ENCODE results near the gene DHRS1.
A peak's percentile ranks its signal among the peaks of the same experiment; 100 is the strongest.
"Not testable (repeated sequence)": the region's sequence is repeated elsewhere in the genome, so short reads cannot be mapped to it uniquely, and the experiment has no call there.

- TF ChIP-seq POLR2A (IDR thresholded peaks at IDR 0.05; ENCODE audit: low read depth, low read length); ELK1 (IDR thresholded peaks at IDR 0.05; ENCODE audit: borderline replicate concordance, low read depth, low read length); MAZ (IDR thresholded peaks at IDR 0.05; ENCODE audit: borderline replicate concordance, low read depth, low read length); RCOR1 (IDR thresholded peaks at IDR 0.05; ENCODE audit: insufficient replicate concordance, low read length); RFX5 (IDR thresholded peaks at IDR 0.05; ENCODE audit: low read depth, low read length); MAFK (IDR thresholded peaks at IDR 0.05; ENCODE audit: low read depth, low read length); USF2 (IDR thresholded peaks at IDR 0.05; ENCODE audit: low read depth, low read length); BHLHE40 (IDR thresholded peaks at IDR 0.05; ENCODE audit: low read depth, low read length): not testable (repeated sequence)
- TF ChIP-seq CTCF (conservative IDR thresholded peaks at IDR 0.05; ENCODE audit: low read depth, low read length) = peak; percentile 36; the same call in 1 of the 2 replicates
- peak; percentile 27; the same call in 1 of the 2 replicates for TF ChIP-seq SMC3 (IDR thresholded peaks at IDR 0.05; ENCODE audit: low read depth, low read length)
These were observed 28.3 kb upstream of the DHRS1 start for GRCh38 chr14:24327914-24328313.
